ENCODE results near the gene SLC19A1.

SLC19A1 gene

DNA sequence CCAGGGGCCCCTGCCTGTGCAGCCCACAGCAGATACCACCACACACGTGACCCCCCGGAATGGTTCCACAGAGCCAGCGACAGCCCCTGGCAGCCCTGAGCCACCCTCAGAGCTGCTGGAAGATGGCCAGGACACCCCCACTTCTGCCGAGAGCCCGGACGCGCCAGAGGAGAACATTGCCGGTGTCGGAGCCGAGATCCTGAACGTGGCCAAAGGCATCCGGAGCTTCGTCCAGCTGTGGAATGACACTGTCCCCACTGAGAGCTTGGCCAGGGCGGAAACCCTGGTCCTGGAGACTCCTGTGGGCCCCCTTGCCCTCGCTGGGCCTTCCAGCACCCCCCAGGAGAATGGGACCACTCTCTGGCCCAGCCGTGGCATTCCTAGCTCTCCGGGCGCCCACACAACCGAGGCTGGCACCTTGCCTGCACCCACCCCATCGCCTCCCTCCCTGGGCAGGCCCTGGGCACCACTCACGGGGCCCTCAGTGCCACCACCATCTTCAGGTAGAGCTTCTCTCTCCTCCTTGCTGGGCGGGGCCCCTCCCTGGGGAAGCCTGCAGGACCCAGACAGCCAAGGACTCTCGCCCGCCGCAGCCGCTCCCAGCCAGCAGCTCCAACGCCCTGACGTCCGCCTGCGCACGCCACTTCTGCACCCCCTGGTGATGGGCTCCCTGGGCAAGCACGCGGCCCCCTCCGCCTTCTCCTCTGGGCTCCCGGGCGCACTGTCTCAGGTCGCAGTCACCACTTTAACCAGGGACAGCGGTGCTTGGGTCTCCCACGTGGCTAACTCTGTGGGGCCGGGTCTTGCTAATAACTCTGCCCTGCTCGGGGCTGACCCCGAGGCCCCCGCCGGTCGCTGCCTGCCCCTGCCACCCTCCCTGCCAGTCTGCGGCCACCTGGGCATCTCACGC lies 86.3 kb downstream of the SLC19A1 start:
- no peak overlapping the region for H3K4me3 ChIP-seq (ENCODE audit: low read length)
- H3K36me3 ChIP-seq (ENCODE audit: insufficient read depth, low read length) = no peaks in the 10 kb centered on the region
- H3K9me3 ChIP-seq (ENCODE audit: low read length) = peaks cover 1% of the 10 kb centered on the region
- no peaks in the 10 kb centered on the region for H3K27me3 ChIP-seq (ENCODE audit: insufficient read depth, low read length)
- H2AFZ ChIP-seq (ENCODE audit: low read depth, low read length) = no peak overlapping the region
- H3K4me1 ChIP-seq (ENCODE audit: insufficient read depth, low read length) = no peaks in the 10 kb centered on the region

- H3K27me3 ChIP-seq (ENCODE audit: insufficient read depth, low read length) = no peaks in the 10 kb centered on the region
- no peaks in the 10 kb centered on the region for H3K9me3 ChIP-seq (ENCODE audit: low read length)
- H3K4me3 ChIP-seq (ENCODE audit: low read length) = no peak overlapping the region
- H2AFZ ChIP-seq (ENCODE audit: low read depth, low read length) = no peak overlapping the region
- no peaks in the 10 kb centered on the region for H3K36me3 ChIP-seq (ENCODE audit: insufficient read depth, low read length)
- no peaks in the 10 kb centered on the region for H3K4me1 ChIP-seq (ENCODE audit: insufficient read depth, low read length)
Observed at GRCh38 chr21:45454926-45455673, 87.1 kb downstream of the SLC19A1 start.

DNA sequence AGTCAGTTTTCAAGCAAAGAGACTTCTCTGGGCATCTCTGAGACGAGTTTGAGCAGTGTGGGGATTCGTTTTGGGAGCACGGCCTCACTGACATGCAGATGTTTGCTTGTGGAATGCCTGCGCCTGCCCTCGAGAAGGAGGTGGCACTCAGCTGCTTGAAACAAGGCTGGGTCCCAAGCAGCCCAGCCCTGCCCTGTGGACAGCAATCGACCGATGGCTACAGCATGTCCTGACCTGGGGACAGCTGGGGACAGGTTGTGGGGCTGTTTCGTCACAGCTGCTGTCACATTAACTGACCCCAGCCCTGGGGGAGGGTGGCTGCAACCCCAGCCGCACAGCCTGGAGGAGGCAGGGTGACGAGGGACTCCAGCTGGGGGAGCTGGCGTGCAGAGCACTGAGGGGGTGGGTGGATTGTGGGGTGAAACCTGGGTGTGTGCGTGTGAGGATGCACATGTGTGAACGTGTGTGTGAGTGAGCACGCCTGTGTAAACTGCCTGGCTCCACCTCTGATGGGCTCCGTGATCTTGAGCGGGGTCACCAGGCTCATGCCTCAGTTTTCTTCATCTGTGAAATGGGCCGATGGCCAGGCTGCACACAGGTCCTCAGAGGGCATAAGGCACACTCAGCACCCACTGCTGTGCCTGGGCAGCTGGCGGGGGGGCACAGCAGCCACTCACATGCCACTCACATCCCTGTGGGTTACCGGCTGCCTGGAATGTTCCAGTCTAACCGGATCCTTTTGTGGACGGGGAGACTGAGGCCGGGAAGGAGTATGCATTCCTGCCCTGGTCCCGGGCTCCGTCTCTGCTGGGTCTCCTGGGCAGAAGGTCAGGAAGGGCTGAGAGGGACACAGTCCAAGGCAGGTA lies 87.9 kb downstream of the SLC19A1 start:
- no peak overlapping the region for H2AFZ ChIP-seq (ENCODE audit: low read depth, low read length)
- no peaks in the 10 kb centered on the region for H3K4me1 ChIP-seq (ENCODE audit: insufficient read depth, low read length)
- H3K4me3 ChIP-seq (ENCODE audit: low read length) = no peak overlapping the region
- H3K27me3 ChIP-seq (ENCODE audit: insufficient read depth, low read length) = no peaks in the 10 kb centered on the region
- H3K36me3 ChIP-seq (ENCODE audit: insufficient read depth, low read length) = no peaks in the 10 kb centered on the region
- no peaks in the 10 kb centered on the region for H3K9me3 ChIP-seq (ENCODE audit: low read length)

DNA sequence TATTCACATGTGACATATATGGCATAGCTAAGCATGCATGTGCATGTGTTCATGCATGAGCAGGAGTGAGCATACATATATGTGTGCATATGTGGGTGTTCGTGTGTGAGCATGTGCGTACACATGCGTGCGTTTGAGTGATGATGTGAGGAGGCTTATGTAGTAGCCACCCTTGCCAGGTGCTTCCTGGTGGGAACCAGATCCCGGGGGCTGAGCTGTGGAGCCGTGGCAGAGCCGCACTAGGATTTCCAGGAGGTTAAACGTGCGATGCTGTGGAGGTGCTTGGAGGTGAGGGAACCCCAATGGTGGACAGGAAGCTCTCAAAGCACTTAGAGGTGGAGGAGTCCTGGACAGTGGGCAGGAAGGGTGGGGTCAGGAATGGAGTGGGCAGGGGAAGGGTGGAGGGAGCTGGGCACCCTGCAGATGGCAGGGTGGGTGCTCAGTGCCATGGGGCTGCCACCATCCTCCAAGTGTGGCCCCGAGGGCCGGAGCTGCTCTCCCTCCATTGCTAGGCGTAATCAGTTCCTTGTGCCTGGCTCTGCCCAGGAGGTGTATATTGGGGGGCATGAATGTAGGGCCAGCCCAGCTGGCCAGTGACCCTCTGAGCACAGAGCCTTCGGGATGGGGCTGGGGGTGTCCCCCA lies 88.8 kb downstream of the SLC19A1 start:
- Histone ChIP-seq H3K4me1 (ENCODE audit: insufficient read depth, low read length) (no peaks in the 10 kb centered on the region), H3K4me3 (ENCODE audit: low read length) (no peak overlapping the region), H3K36me3 (ENCODE audit: insufficient read depth, low read length) (no peaks in the 10 kb centered on the region), H2AFZ (ENCODE audit: low read depth, low read length) (no peak overlapping the region), H3K27me3 (ENCODE audit: insufficient read depth, low read length) (no peaks in the 10 kb centered on the region), H3K9me3 (ENCODE audit: low read length) (no peaks in the 10 kb centered on the region)

GRCh38 chr21:45452696-45453307 lies 89.4 kb downstream of the SLC19A1 start:
- H3K4me1 ChIP-seq (ENCODE audit: insufficient read depth, low read length) = no peaks in the 10 kb centered on the region
- no peaks in the 10 kb centered on the region for H3K27me3 ChIP-seq (ENCODE audit: insufficient read depth, low read length)
- H3K9me3 ChIP-seq (ENCODE audit: low read length) = peaks cover 2% of the 10 kb centered on the region
- no peaks in the 10 kb centered on the region for H3K36me3 ChIP-seq (ENCODE audit: insufficient read depth, low read length)
- no peak overlapping the region for H3K4me3 ChIP-seq (ENCODE audit: low read length)
- no peak overlapping the region for H2AFZ ChIP-seq (ENCODE audit: low read depth, low read length)

GRCh38 chr21:45451771-45452182 lies 90.5 kb downstream of the SLC19A1 start:
- Histone ChIP-seq H3K36me3 (ENCODE audit: insufficient read depth, low read length) (no peaks in the 10 kb centered on the region), H3K4me3 (ENCODE audit: low read length) (no peak overlapping the region), H2AFZ (ENCODE audit: low read depth, low read length) (no peak overlapping the region), H3K9me3 (ENCODE audit: low read length) (peaks cover 5% of the 10 kb centered on the region), H3K4me1 (ENCODE audit: insufficient read depth, low read length) (no peaks in the 10 kb centered on the region), H3K27me3 (ENCODE audit: insufficient read depth, low read length) (no peaks in the 10 kb centered on the region)

GRCh38 chr21:45451091-45451740 lies 91.0 kb downstream of the SLC19A1 start:
- Histone ChIP-seq H2AFZ (ENCODE audit: low read depth, low read length) (no peak overlapping the region), H3K36me3 (ENCODE audit: insufficient read depth, low read length) (no peaks in the 10 kb centered on the region), H3K9me3 (ENCODE audit: low read length) (peaks cover 6% of the 10 kb centered on the region), H3K4me1 (ENCODE audit: insufficient read depth, low read length) (no peaks in the 10 kb centered on the region), H3K4me3 (ENCODE audit: low read length) (no peak overlapping the region), H3K27me3 (ENCODE audit: insufficient read depth, low read length) (no peaks in the 10 kb centered on the region)

DNA sequence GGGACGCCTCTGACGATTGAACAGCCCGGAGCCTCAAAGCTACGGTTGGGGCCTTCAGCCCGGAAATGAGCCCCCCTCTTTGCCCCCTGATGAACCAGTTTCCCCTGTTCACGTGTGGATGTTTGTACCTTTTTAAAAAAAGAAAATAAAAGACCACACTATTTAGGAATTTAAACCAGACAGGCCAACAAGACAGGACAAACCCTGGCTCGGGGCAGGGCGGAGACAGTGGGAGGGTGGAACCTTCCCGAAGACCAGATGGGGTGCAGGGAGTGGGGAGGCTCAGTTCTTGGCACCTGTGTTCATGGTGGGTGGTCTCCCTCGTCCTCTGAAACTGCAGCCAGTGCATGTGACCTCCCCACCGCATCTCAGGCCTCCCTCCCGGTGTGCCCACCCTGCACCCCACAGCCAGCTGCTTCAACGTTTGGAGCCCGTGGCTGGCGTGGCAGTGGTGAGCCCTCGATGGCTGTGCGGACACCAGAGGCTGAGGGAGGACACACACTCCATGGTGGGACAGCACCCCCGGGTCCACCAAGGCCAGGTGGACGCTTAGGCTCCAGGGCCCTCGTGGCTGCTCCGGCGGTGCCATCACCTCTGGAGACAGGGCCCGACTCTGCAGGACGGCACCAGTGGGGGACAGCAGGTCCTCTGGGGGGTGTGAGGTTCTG lies 91.7 kb downstream of the SLC19A1 start:
- no peaks in the 10 kb centered on the region for H3K36me3 ChIP-seq (ENCODE audit: insufficient read depth, low read length)

DNA sequence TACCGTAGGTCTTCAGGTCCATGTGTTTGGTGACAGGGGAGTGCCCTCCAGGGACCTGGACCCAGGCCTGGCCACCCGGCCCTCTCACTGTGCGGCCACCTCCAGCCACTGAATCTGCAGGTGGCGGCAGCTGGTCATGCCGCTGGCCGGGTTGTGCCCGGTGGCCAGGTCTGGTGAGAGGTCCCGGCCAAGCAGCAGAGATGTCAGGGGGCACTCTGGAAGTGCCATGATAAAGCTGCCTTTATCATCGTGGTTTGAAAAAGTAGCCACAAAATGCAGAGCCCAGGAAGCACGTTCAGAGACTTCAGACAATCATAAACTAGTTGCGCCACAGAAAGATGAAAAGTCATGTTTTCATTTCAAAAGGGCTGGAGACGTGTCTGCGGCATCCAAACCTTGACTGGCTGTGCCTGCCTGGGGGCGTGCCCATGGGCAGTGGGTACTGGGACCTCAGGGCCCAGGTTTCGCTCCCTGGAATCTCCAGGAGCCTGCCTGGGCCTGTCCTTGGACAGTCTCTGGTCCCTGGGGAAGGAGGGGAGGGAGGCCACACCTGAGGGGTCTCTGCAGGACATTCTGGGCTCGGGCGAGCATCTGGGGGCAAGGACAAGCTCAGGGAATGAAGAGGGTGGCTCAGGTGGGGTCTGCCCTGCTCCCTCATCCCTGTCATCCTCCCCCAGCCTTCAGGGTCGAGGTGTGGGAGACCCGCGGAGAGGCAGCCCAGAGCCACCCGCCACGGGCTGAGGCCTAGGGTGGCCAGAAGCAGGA lies 92.4 kb downstream of the SLC19A1 start:
- Histone ChIP-seq H2AFZ (ENCODE audit: low read depth, low read length) (no peak overlapping the region), H3K4me1 (ENCODE audit: insufficient read depth, low read length) (no peaks in the 10 kb centered on the region), H3K4me3 (ENCODE audit: low read length) (no peak overlapping the region), H3K9me3 (ENCODE audit: low read length) (peaks cover 6% of the 10 kb centered on the region), H3K27me3 (ENCODE audit: insufficient read depth, low read length) (no peaks in the 10 kb centered on the region), H3K36me3 (ENCODE audit: insufficient read depth, low read length) (no peaks in the 10 kb centered on the region)

More for the DNA sequence above, 91.7 kb downstream of the SLC19A1 start:
- Histone ChIP-seq H3K4me3 (ENCODE audit: low read length) (no peak overlapping the region), H3K4me1 (ENCODE audit: insufficient read depth, low read length) (no peaks in the 10 kb centered on the region), H2AFZ (ENCODE audit: low read depth, low read length) (no peak overlapping the region), H3K9me3 (ENCODE audit: low read length) (peaks cover 6% of the 10 kb centered on the region), H3K27me3 (ENCODE audit: insufficient read depth, low read length) (no peaks in the 10 kb centered on the region)

GRCh38 chr21:45448810-45449657 lies 93.2 kb downstream of the SLC19A1 start:
- Histone ChIP-seq H3K9me3 (ENCODE audit: low read length) (peaks cover 6% of the 10 kb centered on the region), H2AFZ (ENCODE audit: low read depth, low read length) (no peak overlapping the region), H3K4me1 (ENCODE audit: insufficient read depth, low read length) (no peaks in the 10 kb centered on the region), H3K4me3 (ENCODE audit: low read length) (no peak overlapping the region), H3K36me3 (ENCODE audit: insufficient read depth, low read length) (no peaks in the 10 kb centered on the region), H3K27me3 (ENCODE audit: insufficient read depth, low read length) (no peaks in the 10 kb centered on the region)

All from neuron (in vitro differentiated cells).